Loucy (cell line): ENCODE data around the gene FYN.

Experiments
- EZH2phosphoT487 ChIP-seq: fragments of 200-600 bp; IDR thresholded peaks from 2 replicates; pipeline ENCODE4 v1.6.1; 2018; ENCODE audit warnings: antibody characterized with exemption, mild to moderate bottlenecking, moderate library complexity, borderline replicate concordance
- TF ChIP-seq, protein P1 (sequence below): fragments of 200-600 bp; sonication (generic); conservative IDR thresholded peaks from 2 replicates; pipeline ENCODE4 v1.5.1; 2014; ENCODE audit warnings: mild to moderate bottlenecking, antibody characterized with exemption, low read length

GRCh38 chr6:111823012-111823411, 50.2 kb downstream of the FYN start:
- TF ChIP-seq EZH2phosphoT487: no peak
- TF ChIP-seq, protein P1, sequence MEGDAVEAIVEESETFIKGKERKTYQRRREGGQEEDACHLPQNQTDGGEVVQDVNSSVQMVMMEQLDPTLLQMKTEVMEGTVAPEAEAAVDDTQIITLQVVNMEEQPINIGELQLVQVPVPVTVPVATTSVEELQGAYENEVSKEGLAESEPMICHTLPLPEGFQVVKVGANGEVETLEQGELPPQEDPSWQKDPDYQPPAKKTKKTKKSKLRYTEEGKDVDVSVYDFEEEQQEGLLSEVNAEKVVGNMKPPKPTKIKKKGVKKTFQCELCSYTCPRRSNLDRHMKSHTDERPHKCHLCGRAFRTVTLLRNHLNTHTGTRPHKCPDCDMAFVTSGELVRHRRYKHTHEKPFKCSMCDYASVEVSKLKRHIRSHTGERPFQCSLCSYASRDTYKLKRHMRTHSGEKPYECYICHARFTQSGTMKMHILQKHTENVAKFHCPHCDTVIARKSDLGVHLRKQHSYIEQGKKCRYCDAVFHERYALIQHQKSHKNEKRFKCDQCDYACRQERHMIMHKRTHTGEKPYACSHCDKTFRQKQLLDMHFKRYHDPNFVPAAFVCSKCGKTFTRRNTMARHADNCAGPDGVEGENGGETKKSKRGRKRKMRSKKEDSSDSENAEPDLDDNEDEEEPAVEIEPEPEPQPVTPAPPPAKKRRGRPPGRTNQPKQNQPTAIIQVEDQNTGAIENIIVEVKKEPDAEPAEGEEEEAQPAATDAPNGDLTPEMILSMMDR: no peak
